Activated T-cell treated with anti-CD3 and anti-CD28 coated beads for 24 hours (primary cell): Measurements from ENCODE around the gene SIT1.

Experiments used
- DNase-seq: peaks from one replicate; pipeline ENCODE4 v3.0.0-alpha.2; 2020; ENCODE audit warnings: low read depth

Gene SIT1

GRCh38 chr9:35606138-35606504, 44.6 kb downstream of the SIT1 start:
- DNase-seq = no peak

GRCh38 chr9:35605351-35606137, 45.2 kb downstream of the SIT1 start:
- DNase-seq = no peak

GRCh38 chr9:35604578-35605350, 46.0 kb downstream of the SIT1 start, which contains the start of gene TESK1:
Gene TESK1, plus strand, starts transcription at chr9:35605262. Its CDS starts 358 bp downstream, at chr9:35605620.
- peak; percentile 70 for DNase-seq

- DNase-seq = peak; percentile 99
These were observed 46.6 kb downstream of the SIT1 start for GRCh38 chr9:35603986-35604577.

GRCh38 chr9:35603506-35603985, 47.2 kb downstream of the SIT1 start:
- DNase-seq = no peak

GRCh38 chr9:35599763-35600604, 50.7 kb downstream of the SIT1 start:
- no peak for DNase-seq
